ENCODE measurements around the gene EYS.

GRCh38 chr6:65505736-65506135 lies 201.3 kb downstream of the EYS start:
- TF ChIP-seq SIN3A (IDR thresholded peaks at IDR 0.05; ENCODE audit: borderline replicate concordance, insufficient read depth, low read length) (no peak), POLR2AphosphoS5 (IDR thresholded peaks at IDR 0.05; ENCODE audit: low read depth, low read length) (no peak), TAF1 (IDR thresholded peaks at IDR 0.05; ENCODE audit: borderline replicate concordance, insufficient read depth, low read length) (no peak), FOXP2 (optimal IDR thresholded peaks at IDR 0.05; ENCODE audit: borderline replicate concordance, extremely low read depth, extremely low read length, insufficient read depth) (no peak)
- TF ChIP-seq, protein P1, sequence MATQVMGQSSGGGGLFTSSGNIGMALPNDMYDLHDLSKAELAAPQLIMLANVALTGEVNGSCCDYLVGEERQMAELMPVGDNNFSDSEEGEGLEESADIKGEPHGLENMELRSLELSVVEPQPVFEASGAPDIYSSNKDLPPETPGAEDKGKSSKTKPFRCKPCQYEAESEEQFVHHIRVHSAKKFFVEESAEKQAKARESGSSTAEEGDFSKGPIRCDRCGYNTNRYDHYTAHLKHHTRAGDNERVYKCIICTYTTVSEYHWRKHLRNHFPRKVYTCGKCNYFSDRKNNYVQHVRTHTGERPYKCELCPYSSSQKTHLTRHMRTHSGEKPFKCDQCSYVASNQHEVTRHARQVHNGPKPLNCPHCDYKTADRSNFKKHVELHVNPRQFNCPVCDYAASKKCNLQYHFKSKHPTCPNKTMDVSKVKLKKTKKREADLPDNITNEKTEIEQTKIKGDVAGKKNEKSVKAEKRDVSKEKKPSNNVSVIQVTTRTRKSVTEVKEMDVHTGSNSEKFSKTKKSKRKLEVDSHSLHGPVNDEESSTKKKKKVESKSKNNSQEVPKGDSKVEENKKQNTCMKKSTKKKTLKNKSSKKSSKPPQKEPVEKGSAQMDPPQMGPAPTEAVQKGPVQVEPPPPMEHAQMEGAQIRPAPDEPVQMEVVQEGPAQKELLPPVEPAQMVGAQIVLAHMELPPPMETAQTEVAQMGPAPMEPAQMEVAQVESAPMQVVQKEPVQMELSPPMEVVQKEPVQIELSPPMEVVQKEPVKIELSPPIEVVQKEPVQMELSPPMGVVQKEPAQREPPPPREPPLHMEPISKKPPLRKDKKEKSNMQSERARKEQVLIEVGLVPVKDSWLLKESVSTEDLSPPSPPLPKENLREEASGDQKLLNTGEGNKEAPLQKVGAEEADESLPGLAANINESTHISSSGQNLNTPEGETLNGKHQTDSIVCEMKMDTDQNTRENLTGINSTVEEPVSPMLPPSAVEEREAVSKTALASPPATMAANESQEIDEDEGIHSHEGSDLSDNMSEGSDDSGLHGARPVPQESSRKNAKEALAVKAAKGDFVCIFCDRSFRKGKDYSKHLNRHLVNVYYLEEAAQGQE (IDR thresholded peaks at IDR 0.05; ENCODE audit: insufficient read depth in 1 of 2, low read depth in 2 of 2, low read length in 2 of 2) = no peak
